Gastrocnemius medialis (tissue), 4 donors: ENCODE measurements around the gene BTG1.

Experiments
- POLR2A ChIP-seq, 2 donors: fragments of 450-650 bp; IDR thresholded peaks; one replicate each; pipeline ENCODE4 v1.6.1; 2017; ENCODE audit warnings: antibody characterized with exemption in 2 of 2, mild to moderate bottlenecking in 2 of 2, moderate library complexity in 2 of 2
- TF ChIP-seq, protein P1 (sequence below), 5 experiments: fragments of 450-650 bp in 3 of 5; fragments of 200-600 bp in 2 of 5; sonication (generic) in 2 of 5; IDR thresholded peaks in 4 of 5; conservative IDR thresholded peaks in 1 of 5; 1 replicate in 4 of 5; 2 replicates in 1 of 5; pipeline ENCODE4 v1.5.1; 2016 to 2019; ENCODE audit warnings: antibody characterized with exemption in 5 of 5, mild to moderate bottlenecking in 3 of 5, moderate library complexity in 3 of 5

DNA sequence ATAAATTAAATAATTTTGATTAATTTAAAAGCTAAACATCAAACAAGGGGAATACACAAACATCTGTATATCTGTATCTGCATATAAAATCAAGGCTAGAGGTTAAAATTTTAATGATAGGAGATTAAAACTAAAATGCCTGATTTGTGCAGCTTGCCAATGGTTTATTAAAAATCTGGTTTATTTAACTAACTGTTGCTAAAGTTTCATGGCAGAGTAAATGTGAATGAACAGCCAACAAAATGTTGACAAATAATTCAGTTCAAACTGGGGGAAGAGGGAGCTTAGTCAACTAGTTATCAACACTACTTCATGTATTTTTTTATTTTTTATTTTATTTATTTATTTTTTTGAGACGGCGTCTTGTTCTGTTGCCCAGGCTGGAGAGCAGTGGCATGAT is 43.0 kb downstream of the BTG1 start:
- no peak for TF ChIP-seq POLR2A (IDR thresholded peaks at IDR 0.05)
- TF ChIP-seq, protein P1, sequence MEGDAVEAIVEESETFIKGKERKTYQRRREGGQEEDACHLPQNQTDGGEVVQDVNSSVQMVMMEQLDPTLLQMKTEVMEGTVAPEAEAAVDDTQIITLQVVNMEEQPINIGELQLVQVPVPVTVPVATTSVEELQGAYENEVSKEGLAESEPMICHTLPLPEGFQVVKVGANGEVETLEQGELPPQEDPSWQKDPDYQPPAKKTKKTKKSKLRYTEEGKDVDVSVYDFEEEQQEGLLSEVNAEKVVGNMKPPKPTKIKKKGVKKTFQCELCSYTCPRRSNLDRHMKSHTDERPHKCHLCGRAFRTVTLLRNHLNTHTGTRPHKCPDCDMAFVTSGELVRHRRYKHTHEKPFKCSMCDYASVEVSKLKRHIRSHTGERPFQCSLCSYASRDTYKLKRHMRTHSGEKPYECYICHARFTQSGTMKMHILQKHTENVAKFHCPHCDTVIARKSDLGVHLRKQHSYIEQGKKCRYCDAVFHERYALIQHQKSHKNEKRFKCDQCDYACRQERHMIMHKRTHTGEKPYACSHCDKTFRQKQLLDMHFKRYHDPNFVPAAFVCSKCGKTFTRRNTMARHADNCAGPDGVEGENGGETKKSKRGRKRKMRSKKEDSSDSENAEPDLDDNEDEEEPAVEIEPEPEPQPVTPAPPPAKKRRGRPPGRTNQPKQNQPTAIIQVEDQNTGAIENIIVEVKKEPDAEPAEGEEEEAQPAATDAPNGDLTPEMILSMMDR (IDR thresholded peaks at IDR 0.05 in 4 of 5, conservative IDR thresholded peaks at IDR 0.05 in 1 of 5) = no peak
